PC-9 (cell line): Measurements from ENCODE around the gene ARGFX. TPM values are rescaled to one million over a fixed set of nuclear protein-coding genes. Genes with fewer than 3 reads are reported as not detected.

Source experiments
- BruUV-seq: library from RNA; stranded (reverse); fragments of 400-500 nt; replicated peaks from 2 replicates; lab custom pipeline; 2021; lab: Mats Ljungman, UMichigan
- CTCF ChIA-PET: fragments of 300-600 bp; sonication (Branson Sonifier 250); formaldehyde crosslinking; loops from one replicate; lab custom pipeline; 2022; ENCODE audit warnings: antibody characterized with exemption; lab: Charles Lee
- POLR2A ChIA-PET: fragments of 300-600 bp; sonication (Branson Sonifier 250); formaldehyde crosslinking; loops from one replicate; lab custom pipeline; 2022; ENCODE audit warnings: antibody characterized with exemption; ENCODE audit not compliant: unreplicated experiment; lab: Charles Lee
- DNase-seq, 2 experiments: peaks; one replicate each; pipeline versions ENCODE4 v3.0.0 to v3.0.0-alpha.2; 2015 to 2022; ENCODE audit warnings: mixed read lengths in 1 of 2
- H2AFZ ChIP-seq: fragments of 200-600 bp; sonication (generic); 2 replicates; pipeline ENCODE4 v1.8.1; 2017; ENCODE audit warnings: antibody characterized with exemption
- H3F3A ChIP-seq: fragments of 200-600 bp; sonication (generic); 2 replicates; pipeline ENCODE4 v1.8.1; 2017; ENCODE audit warnings: antibody characterized with exemption, mild to moderate bottlenecking, low read depth; ENCODE audit not compliant: insufficient read depth
- H3K27ac ChIP-seq: fragments of 200-600 bp; sonication (generic); 2 replicates; pipeline ENCODE4 v1.6.1; 2016; ENCODE audit warnings: mixed run types
- H3K27me3 ChIP-seq: fragments of 200-600 bp; sonication (generic); 2 replicates; pipeline ENCODE4 v1.6.1; 2016; ENCODE audit warnings: low read depth, mixed run types; ENCODE audit not compliant: insufficient read depth
- H3K36me3 ChIP-seq: fragments of 200-600 bp; sonication (generic); 2 replicates; pipeline ENCODE4 v1.6.1; 2016; ENCODE audit warnings: low read depth, mixed run types
- H3K4me1 ChIP-seq: fragments of 200-600 bp; sonication (generic); replicated peaks from 2 replicates; pipeline ENCODE4 v1.6.1; 2016; ENCODE audit warnings: mixed run types; ENCODE audit not compliant: insufficient read depth
- H3K4me2 ChIP-seq: fragments of 200-600 bp; sonication (generic); 2 replicates; pipeline ENCODE4 v1.6.1; 2017; ENCODE audit warnings: mixed run types
- H3K4me3 ChIP-seq: fragments of 200-600 bp; sonication (generic); 2 replicates; pipeline ENCODE4 v1.6.1; 2016; ENCODE audit warnings: mixed run types
- H3K79me2 ChIP-seq: fragments of 200-600 bp; sonication (generic); 2 replicates; pipeline ENCODE4 v1.6.1; 2017; ENCODE audit warnings: low read depth, mixed run types
- H3K9me2 ChIP-seq: fragments of 200-600 bp; sonication (generic); 2 replicates; pipeline ENCODE4 v1.8.1; 2017; ENCODE audit warnings: mild to moderate bottlenecking; ENCODE audit not compliant: insufficient read depth
- H3K9me3 ChIP-seq: fragments of 200-600 bp; sonication (generic); 2 replicates; pipeline ENCODE4 v1.8.1; 2016; ENCODE audit warnings: low read depth; ENCODE audit not compliant: insufficient read depth
- H4K20me1 ChIP-seq: fragments of 200-600 bp; sonication (generic); 2 replicates; pipeline ENCODE4 v1.8.1; 2017; ENCODE audit not compliant: insufficient read depth
- EZH2 ChIP-seq: fragments of 200-600 bp; sonication (generic); IDR thresholded peaks from 2 replicates; pipeline ENCODE4 v1.8.0; 2017; ENCODE audit warnings: antibody characterized with exemption, low read depth
- intact Hi-C: fragments of 100-400 bp; cut with micrococcal nuclease; formaldehyde crosslinking; loops from one replicate; pipeline ENCODE4 v1.10.0; 2022; ENCODE audit not compliant: unreplicated experiment
- total RNA-seq: library from RNA; stranded (reverse); gene quantifications from 2 replicates; pipeline ENCODE4 v1.2.3, GENCODE V29; 2021
- TF ChIP-seq, protein P1 (sequence below): fragments of 200-600 bp; sonication (generic); conservative IDR thresholded peaks from 2 replicates; pipeline ENCODE4 v1.6.1; 2017; ENCODE audit warnings: mixed run types, antibody characterized with exemption, mild to moderate bottlenecking, moderate library complexity

The ARGFX gene
- total RNA-seq, 1 experiment from 2014 or later, result not detected

DNA sequence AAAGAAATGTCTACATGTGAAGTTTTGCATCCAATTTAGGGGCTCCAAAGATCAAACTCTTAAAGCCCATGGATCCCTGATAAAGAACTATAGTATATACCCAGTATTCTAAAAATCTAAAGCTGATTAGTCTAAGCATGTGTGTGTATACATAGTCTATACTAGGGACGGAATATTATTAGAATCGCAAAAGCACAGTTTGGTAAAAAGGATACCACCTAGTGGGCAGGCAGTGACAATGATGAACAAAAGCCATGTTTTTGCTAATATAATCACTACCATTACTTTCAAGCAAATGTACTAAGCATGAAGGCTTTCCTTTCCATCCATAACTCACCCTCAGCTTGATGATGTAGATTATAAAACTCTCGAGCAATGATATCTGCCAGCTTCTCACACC lies 38.4 kb upstream of the ARGFX start:
- BruUV-seq, result no TSS peak
- H2AFZ ChIP-seq, result no peak overlapping the region
- no peaks in the 10 kb centered on the region for H3K79me2 ChIP-seq
- no peak overlapping the region for H3K27ac ChIP-seq
- no peak for DNase-seq
- POLR2A ChIA-PET, result interaction anchor here (0.6 kb wide), 1 partner anchor 1098 kb away, joined by 3 read pairs; no protein-coding TSS in a partner anchor
- no peak overlapping the region for H3K4me3 ChIP-seq
- no peaks in the 10 kb centered on the region for H3K27me3 ChIP-seq
- no peak for TF ChIP-seq EZH2
- TF ChIP-seq, protein P1, sequence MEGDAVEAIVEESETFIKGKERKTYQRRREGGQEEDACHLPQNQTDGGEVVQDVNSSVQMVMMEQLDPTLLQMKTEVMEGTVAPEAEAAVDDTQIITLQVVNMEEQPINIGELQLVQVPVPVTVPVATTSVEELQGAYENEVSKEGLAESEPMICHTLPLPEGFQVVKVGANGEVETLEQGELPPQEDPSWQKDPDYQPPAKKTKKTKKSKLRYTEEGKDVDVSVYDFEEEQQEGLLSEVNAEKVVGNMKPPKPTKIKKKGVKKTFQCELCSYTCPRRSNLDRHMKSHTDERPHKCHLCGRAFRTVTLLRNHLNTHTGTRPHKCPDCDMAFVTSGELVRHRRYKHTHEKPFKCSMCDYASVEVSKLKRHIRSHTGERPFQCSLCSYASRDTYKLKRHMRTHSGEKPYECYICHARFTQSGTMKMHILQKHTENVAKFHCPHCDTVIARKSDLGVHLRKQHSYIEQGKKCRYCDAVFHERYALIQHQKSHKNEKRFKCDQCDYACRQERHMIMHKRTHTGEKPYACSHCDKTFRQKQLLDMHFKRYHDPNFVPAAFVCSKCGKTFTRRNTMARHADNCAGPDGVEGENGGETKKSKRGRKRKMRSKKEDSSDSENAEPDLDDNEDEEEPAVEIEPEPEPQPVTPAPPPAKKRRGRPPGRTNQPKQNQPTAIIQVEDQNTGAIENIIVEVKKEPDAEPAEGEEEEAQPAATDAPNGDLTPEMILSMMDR, result peak; percentile 51
- no peaks in the 10 kb centered on the region for H4K20me1 ChIP-seq
- no peaks in the 10 kb centered on the region for H3F3A ChIP-seq
- H3K9me3 ChIP-seq, result no peaks in the 10 kb centered on the region
- no peak overlapping the region for H3K4me2 ChIP-seq
- no peaks in the 10 kb centered on the region for H3K9me2 ChIP-seq
- H3K36me3 ChIP-seq, result peaks cover 4% of the 10 kb centered on the region; the same call in 1 of the 2 replicates
- CTCF ChIA-PET, result no interaction called here
- H3K4me1 ChIP-seq, result no peaks in the 10 kb centered on the region
- intact Hi-C loops, result loop anchor here (10.0 kb wide), 2 partner anchors 485 to 965 kb away; no protein-coding TSS in a partner anchor

DNA sequence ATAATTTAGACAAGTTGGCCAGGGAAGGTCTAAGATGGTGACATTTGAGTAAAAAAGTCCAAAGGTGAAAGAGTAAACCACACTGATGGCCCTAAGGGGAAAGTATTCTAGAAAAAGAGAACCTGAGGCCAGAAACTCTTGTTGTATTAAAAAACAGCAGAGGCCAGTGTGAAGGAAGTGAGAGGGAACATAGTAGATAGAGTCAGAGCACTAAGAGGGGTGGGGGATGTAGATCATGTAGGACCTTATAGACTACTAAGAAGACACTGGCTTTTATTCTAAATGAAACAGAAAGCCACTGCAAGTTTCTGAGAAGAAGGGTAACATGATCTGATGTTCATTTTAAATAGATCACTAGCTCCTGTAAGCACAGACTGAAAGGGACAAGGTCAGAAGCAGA lies 36.5 kb upstream of the ARGFX start:
- TF ChIP-seq, protein P1, result no peak
- TF ChIP-seq EZH2, result no peak
- Histone ChIP-seq H3K4me1 (no peaks in the 10 kb centered on the region), H3K27me3 (no peaks in the 10 kb centered on the region), H4K20me1 (no peaks in the 10 kb centered on the region), H3K9me2 (no peaks in the 10 kb centered on the region), H3K4me3 (no peak overlapping the region), H2AFZ (no peak overlapping the region), H3K79me2 (no peaks in the 10 kb centered on the region), H3K36me3 (peaks cover 11% of the 10 kb centered on the region), H3K9me3 (no peaks in the 10 kb centered on the region), H3K27ac (no peak overlapping the region), H3K4me2 (no peak overlapping the region), H3F3A (no peaks in the 10 kb centered on the region)
- no TSS peak for BruUV-seq
- POLR2A ChIA-PET, result interaction anchor here (0.7 kb wide), 1 partner anchor 122 kb away, joined by 4 read pairs; no protein-coding TSS in a partner anchor
- CTCF ChIA-PET, result no interaction called here
- intact Hi-C loops, result no loop called here
- no peak for DNase-seq

DNA sequence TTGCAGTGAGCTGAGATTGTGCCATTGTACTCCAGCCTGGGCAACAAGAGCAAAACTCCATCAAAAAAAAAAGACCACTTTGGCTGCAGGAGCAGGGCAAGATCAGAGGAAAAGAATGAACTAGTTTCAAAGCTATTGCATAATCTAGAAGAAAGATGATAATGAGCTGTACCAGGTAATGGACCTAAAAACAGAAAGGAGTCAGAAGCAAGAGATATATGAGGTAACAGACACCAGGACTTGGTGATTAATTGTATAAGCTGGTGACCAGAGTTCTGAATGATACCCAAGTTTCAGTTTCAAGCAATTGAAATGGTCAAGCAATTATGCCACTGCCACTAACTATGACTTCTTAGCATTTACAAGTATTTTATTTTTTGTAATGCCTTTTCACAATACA lies 24.8 kb upstream of the ARGFX start:
- H3K79me2 ChIP-seq, result peaks cover 23% of the 10 kb centered on the region
- H3K9me2 ChIP-seq, result no peaks in the 10 kb centered on the region
- ChIA-PET CTCF (interaction anchor here (0.6 kb wide), 1 partner anchor 127 kb away, joined by 9 read pairs; no protein-coding TSS in a partner anchor), POLR2A (interaction anchor here (0.5 kb wide), 1 partner anchor 819 kb away, joined by 4 read pairs; no protein-coding TSS in a partner anchor)
- H2AFZ ChIP-seq, result no peak overlapping the region
- no peaks in the 10 kb centered on the region for H4K20me1 ChIP-seq
- no peak overlapping the region for H3K4me3 ChIP-seq
- BruUV-seq, result no TSS peak
- peaks cover 8% of the 10 kb centered on the region; the same call in 1 of the 2 replicates for H3K4me1 ChIP-seq
- TF ChIP-seq, protein P1, result no peak
- TF ChIP-seq EZH2, result no peak
- no peak for DNase-seq
- no peaks in the 10 kb centered on the region for H3K9me3 ChIP-seq
- H3F3A ChIP-seq, result no peaks in the 10 kb centered on the region
- H3K36me3 ChIP-seq, result 0 out of 2 replicates have a peak, but pooled peaks cover 3% of the 10 kb centered on the region
- H3K4me2 ChIP-seq, result no peak overlapping the region
- intact Hi-C loops, result loop anchor here (10.0 kb wide), 1 partner anchor 1722 kb away; no protein-coding TSS in a partner anchor
- H3K27ac ChIP-seq, result no peak overlapping the region
- H3K27me3 ChIP-seq, result no peaks in the 10 kb centered on the region
